ENCODE data around the gene KCNJ9. TPM values are rescaled to one million over a fixed set of nuclear protein-coding genes. Genes with fewer than 3 reads are reported as not detected.

Gene KCNJ9
- polyA plus RNA-seq, 1 donor from 2014 or later: 8.0 TPM

DNA sequence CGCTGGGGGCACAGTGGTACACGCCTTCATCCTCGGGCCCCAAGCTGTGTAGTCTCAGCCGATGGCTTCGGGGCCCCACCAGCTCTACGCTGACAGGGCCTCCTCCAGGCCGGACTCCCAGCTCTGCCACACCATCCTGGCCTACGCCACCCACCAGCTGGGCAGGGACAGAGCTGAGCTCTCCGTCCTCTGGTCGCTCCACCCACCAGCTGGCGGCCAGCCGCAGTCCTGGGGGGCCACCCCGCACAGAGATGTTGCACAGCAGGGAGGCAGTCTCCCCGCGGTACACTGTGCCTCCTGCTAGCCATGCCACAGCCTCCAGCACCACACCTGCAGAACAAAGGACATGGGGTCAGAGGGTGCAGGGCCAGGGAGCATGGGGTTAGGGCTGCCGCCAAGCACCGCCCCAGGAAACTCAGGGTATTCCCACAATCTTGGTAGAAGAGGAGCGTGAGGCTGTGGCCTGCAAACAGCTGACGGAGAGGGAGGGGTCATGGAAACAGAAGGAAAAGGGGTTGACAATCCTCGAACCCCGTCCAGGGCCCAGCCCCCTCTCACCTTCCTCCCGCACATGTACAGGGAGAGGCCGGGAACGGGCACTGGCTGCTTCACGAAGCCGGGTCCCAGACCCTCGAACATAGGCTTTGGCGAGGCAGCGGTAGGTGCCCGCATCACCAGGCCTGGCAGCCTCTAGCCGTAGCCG lies 11.2 kb downstream of the KCNJ9 start:
- H3K79me2 ChIP-seq (replicated peaks; ENCODE audit: insufficient read depth, low read length): no peaks in the 10 kb centered on the region
- no peak overlapping the region for H3K27ac ChIP-seq (ENCODE audit: low read length)
- no peaks in the 10 kb centered on the region for H4K20me1 ChIP-seq (ENCODE audit: insufficient read depth)
- H3K4me2 ChIP-seq (ENCODE audit: low read length): no peak overlapping the region
- H3K9me3 ChIP-seq (ENCODE audit: low read length): no peaks in the 10 kb centered on the region
- H3F3A ChIP-seq (ENCODE audit: insufficient read depth, low read length, poor library complexity, severe bottlenecking): no peaks in the 10 kb centered on the region
- no peaks in the 10 kb centered on the region for H3K36me3 ChIP-seq (ENCODE audit: insufficient read depth, low read length)
- TF ChIP-seq MXI1 (conservative IDR thresholded peaks at IDR 0.05; ENCODE audit: poor library complexity, severe bottlenecking) (no peak), POLR2AphosphoS5 (IDR thresholded peaks at IDR 0.05) (no peak), EZH2 (IDR thresholded peaks at IDR 0.05; ENCODE audit: borderline replicate concordance, insufficient read depth, low read length, poor library complexity, severe bottlenecking) (no peak), EP300 (conservative IDR thresholded peaks at IDR 0.05; ENCODE audit: poor library complexity, severe bottlenecking) (no peak), SMC3 (conservative IDR thresholded peaks at IDR 0.05; ENCODE audit: poor library complexity) (no peak), RAD21 (conservative IDR thresholded peaks at IDR 0.05) (no peak)
- TF ChIP-seq, protein P1, sequence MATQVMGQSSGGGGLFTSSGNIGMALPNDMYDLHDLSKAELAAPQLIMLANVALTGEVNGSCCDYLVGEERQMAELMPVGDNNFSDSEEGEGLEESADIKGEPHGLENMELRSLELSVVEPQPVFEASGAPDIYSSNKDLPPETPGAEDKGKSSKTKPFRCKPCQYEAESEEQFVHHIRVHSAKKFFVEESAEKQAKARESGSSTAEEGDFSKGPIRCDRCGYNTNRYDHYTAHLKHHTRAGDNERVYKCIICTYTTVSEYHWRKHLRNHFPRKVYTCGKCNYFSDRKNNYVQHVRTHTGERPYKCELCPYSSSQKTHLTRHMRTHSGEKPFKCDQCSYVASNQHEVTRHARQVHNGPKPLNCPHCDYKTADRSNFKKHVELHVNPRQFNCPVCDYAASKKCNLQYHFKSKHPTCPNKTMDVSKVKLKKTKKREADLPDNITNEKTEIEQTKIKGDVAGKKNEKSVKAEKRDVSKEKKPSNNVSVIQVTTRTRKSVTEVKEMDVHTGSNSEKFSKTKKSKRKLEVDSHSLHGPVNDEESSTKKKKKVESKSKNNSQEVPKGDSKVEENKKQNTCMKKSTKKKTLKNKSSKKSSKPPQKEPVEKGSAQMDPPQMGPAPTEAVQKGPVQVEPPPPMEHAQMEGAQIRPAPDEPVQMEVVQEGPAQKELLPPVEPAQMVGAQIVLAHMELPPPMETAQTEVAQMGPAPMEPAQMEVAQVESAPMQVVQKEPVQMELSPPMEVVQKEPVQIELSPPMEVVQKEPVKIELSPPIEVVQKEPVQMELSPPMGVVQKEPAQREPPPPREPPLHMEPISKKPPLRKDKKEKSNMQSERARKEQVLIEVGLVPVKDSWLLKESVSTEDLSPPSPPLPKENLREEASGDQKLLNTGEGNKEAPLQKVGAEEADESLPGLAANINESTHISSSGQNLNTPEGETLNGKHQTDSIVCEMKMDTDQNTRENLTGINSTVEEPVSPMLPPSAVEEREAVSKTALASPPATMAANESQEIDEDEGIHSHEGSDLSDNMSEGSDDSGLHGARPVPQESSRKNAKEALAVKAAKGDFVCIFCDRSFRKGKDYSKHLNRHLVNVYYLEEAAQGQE (IDR thresholded peaks at IDR 0.05; ENCODE audit: borderline replicate concordance): no peak
- H3K9ac ChIP-seq (ENCODE audit: low read length): no peak overlapping the region
- no peak overlapping the region for H2AFZ ChIP-seq (ENCODE audit: low read depth, low read length)
- no peaks in the 10 kb centered on the region for H3K27me3 ChIP-seq (ENCODE audit: insufficient read depth, low read depth, low read length)
- H3K4me3 ChIP-seq (ENCODE audit: low read length): no peak overlapping the region
- H3K9me2 ChIP-seq (ENCODE audit: insufficient read depth, low read length): no peaks in the 10 kb centered on the region

DNA sequence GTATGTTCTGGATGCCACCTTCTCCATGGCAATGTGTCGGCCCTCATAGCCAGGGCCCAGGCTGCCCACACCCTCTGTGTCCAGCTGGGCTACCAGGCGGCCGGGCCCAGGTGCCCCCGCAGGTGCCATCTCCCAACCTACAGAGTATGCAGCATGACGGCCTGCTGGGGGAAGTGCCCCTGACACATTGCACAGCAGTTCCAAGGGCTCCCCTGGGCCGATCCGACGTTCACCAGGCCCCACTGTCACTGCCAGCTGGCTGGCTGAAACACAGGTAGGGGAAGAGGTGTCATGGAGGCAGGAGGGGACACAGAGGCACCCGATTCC lies 11.7 kb downstream of the KCNJ9 start:
- Histone ChIP-seq H3F3A (ENCODE audit: insufficient read depth, low read length, poor library complexity, severe bottlenecking) (no peaks in the 10 kb centered on the region), H3K36me3 (ENCODE audit: insufficient read depth, low read length) (no peaks in the 10 kb centered on the region), H3K79me2 (replicated peaks; ENCODE audit: insufficient read depth, low read length) (no peaks in the 10 kb centered on the region), H4K20me1 (ENCODE audit: insufficient read depth) (no peaks in the 10 kb centered on the region), H3K9me2 (ENCODE audit: insufficient read depth, low read length) (no peaks in the 10 kb centered on the region), H3K27me3 (ENCODE audit: insufficient read depth, low read depth, low read length) (no peaks in the 10 kb centered on the region), H3K4me3 (ENCODE audit: low read length) (no peak overlapping the region), H3K9me3 (ENCODE audit: low read length) (no peaks in the 10 kb centered on the region), H3K9ac (ENCODE audit: low read length) (no peak overlapping the region), H2AFZ (ENCODE audit: low read depth, low read length) (no peak overlapping the region), H3K4me2 (ENCODE audit: low read length) (no peak overlapping the region), H3K27ac (ENCODE audit: low read length) (no peak overlapping the region)
- TF ChIP-seq MXI1 (conservative IDR thresholded peaks at IDR 0.05; ENCODE audit: poor library complexity, severe bottlenecking): no peak
- TF ChIP-seq, protein P1 (IDR thresholded peaks at IDR 0.05; ENCODE audit: borderline replicate concordance): no peak
- TF ChIP-seq EZH2 (IDR thresholded peaks at IDR 0.05; ENCODE audit: borderline replicate concordance, insufficient read depth, low read length, poor library complexity, severe bottlenecking): no peak
- no peak for TF ChIP-seq EP300 (conservative IDR thresholded peaks at IDR 0.05; ENCODE audit: poor library complexity, severe bottlenecking)
- TF ChIP-seq, protein P2, sequence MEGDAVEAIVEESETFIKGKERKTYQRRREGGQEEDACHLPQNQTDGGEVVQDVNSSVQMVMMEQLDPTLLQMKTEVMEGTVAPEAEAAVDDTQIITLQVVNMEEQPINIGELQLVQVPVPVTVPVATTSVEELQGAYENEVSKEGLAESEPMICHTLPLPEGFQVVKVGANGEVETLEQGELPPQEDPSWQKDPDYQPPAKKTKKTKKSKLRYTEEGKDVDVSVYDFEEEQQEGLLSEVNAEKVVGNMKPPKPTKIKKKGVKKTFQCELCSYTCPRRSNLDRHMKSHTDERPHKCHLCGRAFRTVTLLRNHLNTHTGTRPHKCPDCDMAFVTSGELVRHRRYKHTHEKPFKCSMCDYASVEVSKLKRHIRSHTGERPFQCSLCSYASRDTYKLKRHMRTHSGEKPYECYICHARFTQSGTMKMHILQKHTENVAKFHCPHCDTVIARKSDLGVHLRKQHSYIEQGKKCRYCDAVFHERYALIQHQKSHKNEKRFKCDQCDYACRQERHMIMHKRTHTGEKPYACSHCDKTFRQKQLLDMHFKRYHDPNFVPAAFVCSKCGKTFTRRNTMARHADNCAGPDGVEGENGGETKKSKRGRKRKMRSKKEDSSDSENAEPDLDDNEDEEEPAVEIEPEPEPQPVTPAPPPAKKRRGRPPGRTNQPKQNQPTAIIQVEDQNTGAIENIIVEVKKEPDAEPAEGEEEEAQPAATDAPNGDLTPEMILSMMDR (IDR thresholded peaks at IDR 0.05; ENCODE audit: poor library complexity, severe bottlenecking): no peak
- no peak for TF ChIP-seq RAD21 (conservative IDR thresholded peaks at IDR 0.05)
- no peak for TF ChIP-seq SMC3 (conservative IDR thresholded peaks at IDR 0.05; ENCODE audit: poor library complexity)

All from neural cell (in vitro differentiated cells).